Measurements from ENCODE around the gene BGLAP.

BGLAP gene

DNA sequence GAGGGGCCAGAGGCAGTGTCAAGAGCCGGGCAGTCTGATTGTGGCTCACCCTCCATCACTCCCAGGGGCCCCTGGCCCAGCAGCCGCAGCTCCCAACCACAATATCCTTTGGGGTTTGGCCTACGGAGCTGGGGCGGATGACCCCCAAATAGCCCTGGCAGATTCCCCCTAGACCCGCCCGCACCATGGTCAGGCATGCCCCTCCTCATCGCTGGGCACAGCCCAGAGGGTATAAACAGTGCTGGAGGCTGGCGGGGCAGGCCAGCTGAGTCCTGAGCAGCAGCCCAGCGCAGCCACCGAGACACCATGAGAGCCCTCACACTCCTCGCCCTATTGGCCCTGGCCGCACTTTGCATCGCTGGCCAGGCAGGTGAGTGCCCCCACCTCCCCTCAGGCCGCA is at the start of gene BGLAP:
Gene BGLAP (plus strand): TSS at position 259 of the 400 bp plus-strand sequence. CDS start 48 bp downstream, at position 307.
- no peaks in the 10 kb centered on the region for H3K9me3 ChIP-seq (ENCODE audit: control insufficient read depth, insufficient read depth, low read depth, low read length)
- H3K4me1 ChIP-seq (ENCODE audit: control insufficient read depth, insufficient read depth, low read length): peaks cover 9% of the 10 kb centered on the region
- H3K27ac ChIP-seq (ENCODE audit: low read depth, low read length): no peak within 1 kb of the TSS
- H3K36me3 ChIP-seq (ENCODE audit: control insufficient read depth, insufficient read depth, low read length): peaks cover 39% of the 10 kb centered on the region
- no peak within 1 kb of the TSS for H3K9ac ChIP-seq (ENCODE audit: low read length)
- no peak within 1 kb of the TSS for H3K4me3 ChIP-seq (ENCODE audit: low read depth, low read length)
- H3K27me3 ChIP-seq (ENCODE audit: control insufficient read depth, insufficient read depth, low read length): no peaks in the 10 kb centered on the region

- H3K27me3 ChIP-seq (ENCODE audit: control insufficient read depth, insufficient read depth, low read length): no peaks in the 10 kb centered on the region
- peaks cover 16% of the 10 kb centered on the region for H3K36me3 ChIP-seq (ENCODE audit: control insufficient read depth, insufficient read depth, low read length)
- H3K4me3 ChIP-seq (ENCODE audit: low read depth, low read length): peak overlapping the region; percentile 98
- H3K9ac ChIP-seq (ENCODE audit: low read length): peak overlapping the region; percentile 77
- H3K9me3 ChIP-seq (ENCODE audit: control insufficient read depth, insufficient read depth, low read depth, low read length): no peaks in the 10 kb centered on the region; the same call in 1 of the 2 replicates
- H3K27ac ChIP-seq (ENCODE audit: low read depth, low read length): peak overlapping the region; percentile 85
- peaks cover 23% of the 10 kb centered on the region for H3K4me1 ChIP-seq (ENCODE audit: control insufficient read depth, insufficient read depth, low read length)
These were observed 48.8 kb upstream of the BGLAP start for GRCh38 chr1:156193208-156193487.

- H3K4me3 ChIP-seq (ENCODE audit: low read depth, low read length): peak within 1 kb of the TSS; percentile 98
- peak within 1 kb of the TSS; percentile 85 for H3K27ac ChIP-seq (ENCODE audit: low read depth, low read length)
- peaks cover 16% of the 10 kb centered on the region for H3K36me3 ChIP-seq (ENCODE audit: control insufficient read depth, insufficient read depth, low read length)
- H3K27me3 ChIP-seq (ENCODE audit: control insufficient read depth, insufficient read depth, low read length): no peaks in the 10 kb centered on the region
- H3K9me3 ChIP-seq (ENCODE audit: control insufficient read depth, insufficient read depth, low read depth, low read length): no peaks in the 10 kb centered on the region; the same call in 1 of the 2 replicates
- peaks cover 23% of the 10 kb centered on the region for H3K4me1 ChIP-seq (ENCODE audit: control insufficient read depth, insufficient read depth, low read length)
- H3K9ac ChIP-seq (ENCODE audit: low read length): peak within 1 kb of the TSS; percentile 77
These were observed 48.3 kb upstream of the BGLAP start, which contains the start of gene SLC25A44 for GRCh38 chr1:156193488-156194299. SLC25A44 (plus strand) TSS chr1:156194104; CDS start chr1:156199848, 5,744 bp downstream.

GRCh38 chr1:156194300-156194652 is 47.7 kb upstream of the BGLAP start:
- Histone ChIP-seq H3K4me1 (ENCODE audit: control insufficient read depth, insufficient read depth, low read length) (peaks cover 23% of the 10 kb centered on the region), H3K9ac (ENCODE audit: low read length) (peak overlapping the region; percentile 75), H3K27me3 (ENCODE audit: control insufficient read depth, insufficient read depth, low read length) (no peaks in the 10 kb centered on the region), H3K27ac (ENCODE audit: low read depth, low read length) (no peak overlapping the region; the same call in 1 of the 2 replicates), H3K4me3 (ENCODE audit: low read depth, low read length) (peak overlapping the region; percentile 98), H3K9me3 (ENCODE audit: control insufficient read depth, insufficient read depth, low read depth, low read length) (no peaks in the 10 kb centered on the region), H3K36me3 (ENCODE audit: control insufficient read depth, insufficient read depth, low read length) (peaks cover 20% of the 10 kb centered on the region)

- peaks cover 23% of the 10 kb centered on the region for H3K4me1 ChIP-seq (ENCODE audit: control insufficient read depth, insufficient read depth, low read length)
- no peaks in the 10 kb centered on the region for H3K27me3 ChIP-seq (ENCODE audit: control insufficient read depth, insufficient read depth, low read length)
- no peaks in the 10 kb centered on the region for H3K9me3 ChIP-seq (ENCODE audit: control insufficient read depth, insufficient read depth, low read depth, low read length)
- H3K36me3 ChIP-seq (ENCODE audit: control insufficient read depth, insufficient read depth, low read length): peaks cover 33% of the 10 kb centered on the region
- no peak overlapping the region for H3K27ac ChIP-seq (ENCODE audit: low read depth, low read length)
- H3K9ac ChIP-seq (ENCODE audit: low read length): no peak overlapping the region
- no peak overlapping the region for H3K4me3 ChIP-seq (ENCODE audit: low read depth, low read length)
These were observed 46.1 kb upstream of the BGLAP start for GRCh38 chr1:156195853-156196252.

- Histone ChIP-seq H3K27ac (ENCODE audit: low read depth, low read length) (no peak overlapping the region), H3K4me3 (ENCODE audit: low read depth, low read length) (no peak overlapping the region)
These were observed 45.5 kb upstream of the BGLAP start for GRCh38 chr1:156196445-156196844.

DNA sequence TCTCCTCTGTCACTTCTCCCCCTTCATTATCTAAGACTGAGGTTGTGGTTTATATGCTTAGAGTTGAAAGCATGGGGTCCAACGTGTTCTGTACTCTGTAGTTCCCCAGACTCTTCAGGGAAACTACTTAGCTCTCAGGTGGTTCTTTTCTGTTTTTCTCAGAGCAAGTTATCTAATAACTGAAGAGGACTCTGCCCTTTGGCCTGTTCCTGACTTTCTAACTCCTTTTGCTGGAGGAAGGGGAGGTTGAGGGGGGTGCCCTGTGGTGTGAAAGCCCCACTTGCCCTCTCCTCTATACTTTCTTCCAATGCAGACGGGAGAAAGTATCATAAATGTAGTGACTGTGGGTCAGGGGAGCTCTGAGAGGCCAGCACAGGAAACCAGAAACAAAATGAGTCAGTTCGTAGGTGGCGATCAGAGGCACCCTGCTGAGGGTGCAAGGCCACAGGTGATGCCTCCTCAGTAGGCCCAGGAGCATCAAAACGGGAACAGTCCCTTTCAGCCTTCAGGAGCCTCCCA is 43.1 kb upstream of the BGLAP start:
- no peaks in the 10 kb centered on the region for H3K9me3 ChIP-seq (ENCODE audit: control insufficient read depth, insufficient read depth, low read depth, low read length)
- no peaks in the 10 kb centered on the region for H3K27me3 ChIP-seq (ENCODE audit: control insufficient read depth, insufficient read depth, low read length)
- H3K4me3 ChIP-seq (ENCODE audit: low read depth, low read length): no peak overlapping the region
- H3K4me1 ChIP-seq (ENCODE audit: control insufficient read depth, insufficient read depth, low read length): peaks cover 16% of the 10 kb centered on the region
- no peak overlapping the region for H3K27ac ChIP-seq (ENCODE audit: low read depth, low read length)
- H3K36me3 ChIP-seq (ENCODE audit: control insufficient read depth, insufficient read depth, low read length): peaks cover 47% of the 10 kb centered on the region
- no peak overlapping the region for H3K9ac ChIP-seq (ENCODE audit: low read length)

More at GRCh38 chr1:156196445-156196844, 45.5 kb upstream of the BGLAP start:
- Histone ChIP-seq H3K9ac (ENCODE audit: low read length) (no peak overlapping the region), H3K4me1 (ENCODE audit: control insufficient read depth, insufficient read depth, low read length) (peaks cover 23% of the 10 kb centered on the region), H3K27me3 (ENCODE audit: control insufficient read depth, insufficient read depth, low read length) (no peaks in the 10 kb centered on the region), H3K9me3 (ENCODE audit: control insufficient read depth, insufficient read depth, low read depth, low read length) (no peaks in the 10 kb centered on the region), H3K36me3 (ENCODE audit: control insufficient read depth, insufficient read depth, low read length) (peaks cover 38% of the 10 kb centered on the region)

GRCh38 chr1:156200044-156200443 is 41.9 kb upstream of the BGLAP start:
- Histone ChIP-seq H3K36me3 (ENCODE audit: control insufficient read depth, insufficient read depth, low read length) (peaks cover 52% of the 10 kb centered on the region), H3K4me1 (ENCODE audit: control insufficient read depth, insufficient read depth, low read length) (peaks cover 10% of the 10 kb centered on the region; the same call in 1 of the 2 replicates), H3K27ac (ENCODE audit: low read depth, low read length) (no peak overlapping the region), H3K27me3 (ENCODE audit: control insufficient read depth, insufficient read depth, low read length) (no peaks in the 10 kb centered on the region), H3K9ac (ENCODE audit: low read length) (no peak overlapping the region), H3K4me3 (ENCODE audit: low read depth, low read length) (no peak overlapping the region), H3K9me3 (ENCODE audit: control insufficient read depth, insufficient read depth, low read depth, low read length) (no peaks in the 10 kb centered on the region)

DNA sequence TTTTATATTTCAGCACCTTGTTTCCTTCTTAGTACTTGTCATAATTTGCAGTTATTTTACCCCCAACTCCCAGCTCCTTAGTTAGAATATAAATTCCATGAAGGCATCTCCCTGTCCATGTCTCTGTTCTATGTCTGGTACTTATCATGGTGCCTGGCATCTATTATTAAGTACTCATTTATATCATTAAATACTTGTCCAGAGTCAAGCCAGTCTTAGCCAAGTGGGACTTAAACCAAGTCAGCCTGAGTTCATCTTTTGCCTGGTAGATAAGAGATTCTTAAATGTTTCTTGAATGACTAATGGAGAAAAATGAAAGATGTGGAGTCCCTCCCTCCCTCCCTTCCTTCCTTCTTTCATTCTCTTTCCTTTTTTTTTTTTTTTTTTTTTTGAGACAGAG is 38.7 kb upstream of the BGLAP start:
- no peak overlapping the region for H3K4me3 ChIP-seq (ENCODE audit: low read depth, low read length)
- H3K9ac ChIP-seq (ENCODE audit: low read length): no peak overlapping the region
- H3K36me3 ChIP-seq (ENCODE audit: control insufficient read depth, insufficient read depth, low read length): peaks cover 58% of the 10 kb centered on the region
- no peaks in the 10 kb centered on the region for H3K27me3 ChIP-seq (ENCODE audit: control insufficient read depth, insufficient read depth, low read length)
- H3K9me3 ChIP-seq (ENCODE audit: control insufficient read depth, insufficient read depth, low read depth, low read length): no peaks in the 10 kb centered on the region
- no peak overlapping the region for H3K27ac ChIP-seq (ENCODE audit: low read depth, low read length)
- peaks cover under 1% of the 10 kb centered on the region; the same call in 1 of the 2 replicates for H3K4me1 ChIP-seq (ENCODE audit: control insufficient read depth, insufficient read depth, low read length)

GRCh38 chr1:156204686-156205085 is 37.3 kb upstream of the BGLAP start:
- Histone ChIP-seq H3K4me3 (ENCODE audit: low read depth, low read length) (no peak overlapping the region), H3K9ac (ENCODE audit: low read length) (no peak overlapping the region), H3K27me3 (ENCODE audit: control insufficient read depth, insufficient read depth, low read length) (no peaks in the 10 kb centered on the region), H3K4me1 (ENCODE audit: control insufficient read depth, insufficient read depth, low read length) (peaks cover 11% of the 10 kb centered on the region), H3K36me3 (ENCODE audit: control insufficient read depth, insufficient read depth, low read length) (peaks cover 63% of the 10 kb centered on the region), H3K27ac (ENCODE audit: low read depth, low read length) (no peak overlapping the region), H3K9me3 (ENCODE audit: control insufficient read depth, insufficient read depth, low read depth, low read length) (no peaks in the 10 kb centered on the region)

DNA sequence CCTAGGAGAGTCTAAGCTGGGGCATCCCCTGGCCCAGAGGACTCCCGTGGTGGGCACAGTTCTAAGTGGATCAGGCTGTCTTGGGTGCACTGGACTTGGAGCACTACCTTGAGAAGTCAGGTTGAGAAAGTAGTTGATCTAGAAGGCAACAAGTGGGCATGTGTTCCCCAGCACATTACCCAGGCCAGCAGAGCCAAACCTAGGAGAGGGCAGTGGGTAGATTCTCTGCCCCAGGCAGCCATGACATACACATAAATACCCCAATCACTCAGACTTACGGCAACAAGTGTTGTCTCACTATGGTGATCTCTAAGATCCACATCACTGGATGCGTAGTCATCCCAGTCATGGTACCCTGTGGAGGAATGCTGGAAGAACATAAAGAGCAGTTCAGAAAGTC is 30.7 kb upstream of the BGLAP start:
- Histone ChIP-seq H3K36me3 (ENCODE audit: control insufficient read depth, insufficient read depth, low read length) (peaks cover 49% of the 10 kb centered on the region), H3K27me3 (ENCODE audit: control insufficient read depth, insufficient read depth, low read length) (no peaks in the 10 kb centered on the region), H3K27ac (ENCODE audit: low read depth, low read length) (no peak overlapping the region), H3K4me3 (ENCODE audit: low read depth, low read length) (no peak overlapping the region), H3K9ac (ENCODE audit: low read length) (no peak overlapping the region), H3K4me1 (ENCODE audit: control insufficient read depth, insufficient read depth, low read length) (peaks cover 24% of the 10 kb centered on the region), H3K9me3 (ENCODE audit: control insufficient read depth, insufficient read depth, low read depth, low read length) (no peaks in the 10 kb centered on the region)
